CD4-positive, alpha-beta T cell treated with Interferon alpha-2 for 1 hour (primary cell): Measurements from ENCODE around the gene LHX2.

Source experiments
- DNase-seq, 2 donors: peaks; one replicate each; pipeline ENCODE4 v3.0.0-alpha.2; 2020 to 2022

LHX2 gene

GRCh38 chr9:124035001-124035650 is 23.6 kb downstream of the LHX2 start:
- DNase-seq: no peak

GRCh38 chr9:124036578-124036977 is 25.0 kb downstream of the LHX2 start:
- DNase-seq: no peak

- no peak for DNase-seq
These were observed 26.2 kb downstream of the LHX2 start for GRCh38 chr9:124037790-124038189.

GRCh38 chr9:124038239-124038638 is 26.7 kb downstream of the LHX2 start:
- no peak for DNase-seq

- no peak for DNase-seq
These were observed 27.4 kb downstream of the LHX2 start for GRCh38 chr9:124038790-124039633.

GRCh38 chr9:124040186-124040931 is 28.8 kb downstream of the LHX2 start:
- no peak for DNase-seq

- peak; percentile 33 to 42 for DNase-seq
These were observed 29.6 kb downstream of the LHX2 start for GRCh38 chr9:124040935-124041816.

- no peak for DNase-seq
These were observed 30.2 kb downstream of the LHX2 start for GRCh38 chr9:124041817-124042116.

GRCh38 chr9:124042201-124042721 is 30.7 kb downstream of the LHX2 start:
- DNase-seq: no peak

- DNase-seq: no peak
These were observed 32.9 kb downstream of the LHX2 start for GRCh38 chr9:124044448-124044847.

GRCh38 chr9:124045076-124045829 is 33.7 kb downstream of the LHX2 start:
- no peak for DNase-seq

- no peak for DNase-seq
These were observed 34.2 kb downstream of the LHX2 start for GRCh38 chr9:124045830-124046177.

- no peak for DNase-seq
These were observed 34.6 kb downstream of the LHX2 start for GRCh38 chr9:124046189-124046588.

- no peak for DNase-seq
These were observed 35.7 kb downstream of the LHX2 start for GRCh38 chr9:124047251-124047672.

- no peak for DNase-seq
These were observed 39.4 kb downstream of the LHX2 start for GRCh38 chr9:124050955-124051354.

- DNase-seq: no peak
These were observed 40.8 kb downstream of the LHX2 start for GRCh38 chr9:124052401-124052800.

- no peak for DNase-seq
These were observed 43.1 kb downstream of the LHX2 start for GRCh38 chr9:124054582-124055227.

- DNase-seq: no peak
These were observed 49.5 kb downstream of the LHX2 start for GRCh38 chr9:124060844-124061605.

GRCh38 chr9:124062172-124062571 is 50.6 kb downstream of the LHX2 start:
- DNase-seq: no peak

GRCh38 chr9:124066783-124067577 is 55.4 kb downstream of the LHX2 start:
- no peak for DNase-seq
